Epithelial cell of prostate (primary cell): ENCODE measurements around the gene GPR68.
"Not testable (repeated sequence)": the region's sequence is repeated elsewhere in the genome, so short reads cannot be mapped to it uniquely, and the experiment has no call there.

Experiments
- DNase-seq: peaks from one replicate; pipeline ENCODE4 v3.0.0-alpha.2; 2011; ENCODE audit warnings: low read depth, low spot score
- H3K27ac ChIP-seq: fragments of 450-650 bp; 2 replicates; pipeline ENCODE4 v1.5.1; 2017; ENCODE audit warnings: mild to moderate bottlenecking

Gene GPR68

DNA sequence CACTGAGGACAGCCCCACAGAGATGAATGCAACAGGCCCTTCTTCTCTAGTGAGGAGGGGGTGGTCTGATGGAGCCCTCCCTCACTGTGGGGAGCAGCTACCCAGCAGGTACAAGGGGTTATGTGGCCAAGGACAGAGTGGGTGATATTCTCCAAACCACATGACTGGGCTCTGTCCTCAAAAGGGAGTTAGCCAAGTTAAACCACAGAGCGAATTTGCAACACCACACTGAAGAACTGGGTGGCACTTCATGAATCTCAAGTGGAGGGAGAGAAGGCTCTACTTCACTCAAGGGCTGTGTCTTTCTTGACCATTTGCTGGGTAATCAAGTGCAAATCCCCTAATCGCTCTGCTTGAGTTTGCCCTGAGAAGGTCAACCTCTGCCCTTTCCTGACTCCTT lies 12.5 kb downstream of the GPR68 start:
- DNase-seq = no peak
- no peak overlapping the region for H3K27ac ChIP-seq

GRCh38 chr14:91231446-91231845 lies 13.1 kb downstream of the GPR68 start:
- no peak for DNase-seq
- no peak overlapping the region for H3K27ac ChIP-seq

DNA sequence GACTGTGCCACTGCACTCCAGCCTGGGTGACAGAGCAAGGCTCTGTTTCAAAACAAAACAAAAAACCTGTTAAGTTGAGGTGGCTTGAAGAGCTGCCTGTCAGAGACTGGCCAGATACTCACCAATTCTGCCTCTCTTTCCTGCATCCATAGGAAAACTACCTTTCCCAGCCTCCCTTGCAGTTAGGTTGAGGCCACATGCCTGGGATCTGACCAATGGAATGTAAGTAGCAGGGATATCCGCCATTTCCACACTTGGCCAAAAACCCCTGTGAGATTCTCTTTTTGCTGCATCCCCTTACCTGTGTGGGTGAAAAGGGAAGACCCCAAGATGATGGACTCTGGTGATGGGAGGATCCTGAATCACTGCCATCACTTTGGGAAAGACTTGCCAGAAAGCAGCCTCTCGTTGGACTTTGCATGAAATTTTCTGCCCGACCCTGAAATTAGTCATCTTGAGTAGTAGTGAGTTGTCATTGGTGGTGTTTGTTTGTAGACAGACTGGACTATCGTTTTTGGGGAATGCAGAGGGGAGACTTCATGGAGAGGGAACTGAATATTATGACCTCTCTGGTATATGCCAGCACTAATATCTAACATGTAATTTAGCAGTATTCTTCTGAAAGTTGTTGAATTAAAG lies 14.0 kb downstream of the GPR68 start:
- peak overlapping the region; percentile 44 for H3K27ac ChIP-seq
- DNase-seq = no peak

DNA sequence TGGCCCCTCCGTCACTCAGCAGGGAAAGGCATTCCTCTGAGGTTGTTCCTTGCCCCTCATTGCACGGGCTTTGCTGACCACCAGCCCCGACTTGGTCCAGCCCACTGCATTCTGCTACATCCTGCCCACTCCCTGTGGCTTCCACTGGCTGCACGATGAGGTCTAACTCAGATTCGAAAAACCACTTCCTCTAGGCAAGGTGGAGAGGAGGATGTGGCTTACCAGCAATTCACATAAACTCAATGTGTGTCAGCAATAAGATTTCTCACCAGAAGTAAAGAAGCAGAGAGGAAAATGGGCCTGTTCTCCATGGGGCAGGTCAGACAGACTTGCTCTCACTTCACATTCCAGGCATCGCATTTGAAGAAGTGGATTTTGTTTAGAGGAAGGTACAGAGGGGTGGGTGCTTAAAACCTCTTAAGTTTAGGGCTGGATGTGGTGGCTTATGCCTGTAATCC lies 14.7 kb downstream of the GPR68 start:
- peak overlapping the region; percentile 44 for H3K27ac ChIP-seq
- DNase-seq = no peak

GRCh38 chr14:91229005-91229382 lies 15.5 kb downstream of the GPR68 start:
- H3K27ac ChIP-seq = no peak overlapping the region
- DNase-seq = no peak

DNA sequence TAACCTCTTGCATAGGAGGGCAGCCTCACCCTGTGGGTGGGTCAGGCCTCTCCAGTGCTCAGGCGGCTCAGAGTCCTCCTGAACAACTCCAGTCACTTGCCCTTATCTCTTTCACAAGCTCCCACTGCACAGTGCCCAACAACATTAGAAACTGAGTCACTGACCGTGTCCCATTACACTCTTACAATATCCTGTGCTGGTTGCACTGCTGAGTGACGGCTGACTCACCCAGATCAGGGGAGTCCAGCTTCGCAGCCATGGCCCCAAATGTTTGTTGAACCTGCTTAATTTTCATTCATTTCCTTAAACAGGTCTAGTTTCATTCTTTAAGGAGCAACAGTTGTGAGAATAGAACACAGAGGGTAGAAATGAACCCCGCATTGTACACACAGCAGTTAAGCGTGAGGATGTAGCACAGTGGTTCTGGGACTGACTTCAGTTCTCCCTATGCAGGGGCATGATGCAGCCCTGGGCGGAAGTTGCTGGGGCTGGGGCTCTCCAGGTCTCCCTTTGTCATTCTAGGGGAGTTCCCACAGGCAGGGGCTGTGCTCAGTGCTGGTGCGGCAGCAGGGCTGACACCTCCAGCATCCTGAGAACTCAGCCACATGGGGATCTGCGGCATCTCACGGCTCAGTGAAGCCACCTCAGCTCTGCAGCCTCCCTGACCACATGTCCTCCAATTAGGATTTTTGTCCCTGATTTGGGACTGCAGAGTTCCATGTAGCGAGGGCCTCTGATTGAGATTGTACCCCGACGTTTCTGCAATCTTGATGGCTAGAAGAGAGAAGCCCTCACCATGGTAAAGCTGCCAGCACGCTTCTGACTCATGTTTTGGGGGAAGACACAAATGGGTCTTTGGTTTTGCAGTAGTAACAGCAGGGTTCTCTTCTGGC lies 16.1 kb downstream of the GPR68 start:
- H3K27ac ChIP-seq = peak overlapping the region; percentile 46
- DNase-seq = no peak

DNA sequence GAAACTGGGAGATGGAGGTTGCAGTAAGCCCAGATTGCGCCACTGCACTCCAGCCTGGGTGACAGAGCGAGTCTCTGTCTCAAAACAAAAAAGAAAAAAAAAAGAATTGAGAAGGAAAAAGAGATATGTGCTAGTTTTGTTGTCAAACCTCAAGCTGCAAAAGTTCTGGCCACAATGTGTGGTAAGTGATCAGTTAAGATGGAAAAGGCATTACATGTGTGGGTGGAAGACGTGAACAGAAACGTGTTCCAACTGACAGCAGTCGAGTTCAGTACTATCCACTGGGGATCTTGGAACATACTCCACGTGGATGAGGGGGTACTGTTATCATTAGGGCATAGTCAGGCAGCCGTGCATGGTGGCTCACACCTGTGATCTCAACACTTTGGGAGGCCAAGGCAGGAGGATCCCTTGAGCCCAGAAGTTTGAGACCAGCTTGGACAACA lies 17.3 kb downstream of the GPR68 start:
- DNase-seq = no peak
- H3K27ac ChIP-seq = peak overlapping the region; percentile 46

- not testable (repeated sequence) for H3K27ac ChIP-seq, DNase-seq
Measured at GRCh38 chr14:91226360-91226759, 18.1 kb downstream of the GPR68 start.

DNA sequence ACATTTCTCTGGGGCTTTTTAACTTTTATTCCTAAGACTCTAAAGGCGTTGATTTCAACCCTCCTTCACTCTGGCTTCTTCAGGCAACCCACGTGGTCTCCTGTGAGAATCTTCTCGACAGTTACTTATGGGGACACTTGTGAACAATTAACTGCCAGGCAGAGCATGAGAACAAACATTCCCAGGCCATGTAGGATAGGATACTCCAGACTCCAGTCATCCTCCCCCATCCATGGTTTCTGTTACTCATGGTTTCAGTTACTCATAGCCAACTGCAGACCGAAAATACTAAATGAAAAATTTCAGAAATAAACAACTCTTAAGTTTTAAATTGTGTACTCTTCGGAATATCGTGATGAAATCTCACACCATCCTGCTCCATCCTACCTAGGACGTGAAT lies 19.5 kb downstream of the GPR68 start:
- peak overlapping the region; percentile 18 for H3K27ac ChIP-seq
- DNase-seq = no peak

DNA sequence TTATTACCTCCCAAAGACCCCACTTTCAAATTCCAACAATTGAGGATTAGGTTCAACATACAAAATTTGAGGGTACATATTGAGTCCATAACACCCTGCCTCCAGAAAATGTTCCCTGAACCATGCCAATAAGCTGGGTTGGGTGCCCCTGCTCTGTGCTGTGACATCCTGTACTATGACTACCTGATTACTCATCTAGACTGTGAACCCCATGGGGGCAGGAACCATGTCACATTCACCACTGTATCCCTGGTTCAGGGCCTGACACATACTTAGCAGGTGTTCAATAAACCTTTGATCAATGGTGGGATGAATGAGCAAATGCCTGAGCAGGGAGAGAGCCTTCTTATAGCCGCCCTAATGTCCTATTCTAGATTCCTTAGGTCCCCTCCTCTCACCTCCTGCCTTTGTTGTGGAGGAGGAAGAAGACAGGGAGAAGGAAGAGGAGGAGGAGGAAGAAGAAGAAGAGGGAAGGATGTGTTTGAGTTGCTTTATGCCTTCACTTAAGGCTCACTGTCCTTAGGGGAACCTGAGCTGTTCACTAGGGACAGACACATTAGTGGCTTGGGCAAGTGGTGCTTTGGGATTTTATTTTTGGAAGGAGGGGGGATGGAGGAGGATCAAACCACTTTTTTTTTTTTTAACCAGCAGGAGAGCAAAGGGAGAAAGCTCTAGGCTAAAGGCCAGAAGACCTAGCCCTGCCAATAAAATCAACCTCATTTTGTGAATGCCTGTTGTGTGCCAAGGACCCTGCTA lies 21.3 kb downstream of the GPR68 start:
- DNase-seq = no peak
- no peak overlapping the region for H3K27ac ChIP-seq

DNA sequence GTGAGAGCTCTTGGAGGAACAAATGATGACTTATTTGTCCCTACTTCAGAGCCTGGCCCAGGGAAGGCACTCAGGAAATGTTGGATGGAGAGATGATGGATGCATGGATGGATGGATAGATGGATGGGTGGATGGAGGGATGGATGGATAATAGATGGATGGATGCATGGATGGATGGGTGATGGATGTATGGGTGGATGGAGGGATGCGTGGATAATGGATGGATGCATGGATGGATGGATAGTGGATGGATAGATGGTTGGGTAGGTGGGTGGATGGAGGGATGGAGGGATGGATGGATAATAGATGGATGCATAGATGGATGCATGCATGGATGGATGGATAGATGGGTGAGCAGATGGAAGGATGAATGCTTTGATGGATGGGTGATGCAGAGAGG lies 23.2 kb downstream of the GPR68 start:
- no peak for DNase-seq
- peak overlapping the region; percentile 54 for H3K27ac ChIP-seq

- peak; percentile 44 for DNase-seq
- peak overlapping the region; percentile 54 for H3K27ac ChIP-seq
Measured at GRCh38 chr14:91220581-91221000, 23.9 kb downstream of the GPR68 start.

- no peak for DNase-seq
- H3K27ac ChIP-seq = peak overlapping the region; percentile 54
Measured at GRCh38 chr14:91219517-91220389, 24.8 kb downstream of the GPR68 start.

DNA sequence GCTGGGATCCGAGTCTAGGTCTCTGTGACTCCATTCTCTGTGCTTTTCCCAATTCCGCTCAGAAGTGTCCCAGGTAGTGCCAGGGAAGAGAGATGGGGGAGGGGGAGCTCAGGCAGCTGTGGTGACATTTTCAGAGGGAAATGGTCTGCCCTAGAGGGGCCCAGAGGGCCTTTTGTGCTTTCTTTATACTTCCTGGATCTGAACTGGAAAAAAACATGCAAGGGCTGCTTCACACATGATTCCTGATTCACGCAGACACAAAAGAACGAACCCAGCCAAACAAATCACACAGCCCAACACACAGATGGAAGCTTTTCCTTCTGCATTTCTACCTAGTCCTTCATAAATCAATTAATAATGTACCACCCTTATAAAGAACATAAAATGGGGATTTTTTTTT lies 26.5 kb downstream of the GPR68 start:
- H3K27ac ChIP-seq = no peak overlapping the region
- no peak for DNase-seq

- H3K27ac ChIP-seq = no peak overlapping the region
- DNase-seq = no peak
Measured at GRCh38 chr14:91216731-91217226, 27.7 kb downstream of the GPR68 start.

DNA sequence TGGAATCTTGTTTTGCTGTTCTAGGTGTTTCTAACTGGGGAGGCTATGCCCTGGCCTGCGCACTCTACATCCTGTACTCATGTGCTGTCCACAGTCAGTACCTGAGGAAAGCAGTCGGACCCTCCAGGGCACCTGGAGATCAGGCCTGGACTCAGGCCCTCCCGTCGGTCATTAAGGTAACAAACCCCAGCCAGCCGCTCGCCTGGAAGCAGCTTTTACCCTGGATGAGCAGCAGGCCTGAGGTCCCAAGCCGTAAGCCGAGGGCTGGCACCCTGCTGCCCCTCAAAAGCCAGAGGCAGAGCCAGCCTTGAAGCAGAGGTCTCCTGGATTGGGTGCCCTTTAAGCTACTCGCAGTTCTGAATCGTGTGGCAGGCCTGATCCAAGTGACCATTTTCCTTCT lies 29.1 kb downstream of the GPR68 start:
- H3K27ac ChIP-seq = no peak overlapping the region
- no peak for DNase-seq

DNA sequence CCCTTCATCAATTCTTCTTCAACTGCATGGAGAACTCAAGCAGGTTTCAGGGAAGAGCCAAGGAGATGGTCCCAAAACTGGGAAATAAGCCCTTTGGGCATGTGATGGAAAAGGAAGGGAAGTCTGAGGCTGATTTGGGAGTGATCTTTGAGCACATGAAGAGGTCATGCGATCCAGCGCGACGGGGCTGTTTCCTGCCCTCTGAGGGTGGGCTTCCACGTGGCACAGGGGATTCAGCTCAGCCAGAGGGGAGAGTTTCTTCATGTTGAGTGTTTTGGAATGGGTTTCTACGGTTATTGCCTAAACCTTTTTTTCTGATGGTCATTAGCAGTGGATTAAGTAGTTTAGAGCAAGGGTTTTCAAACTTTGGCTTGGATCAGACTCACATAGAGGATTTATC lies 30.2 kb downstream of the GPR68 start:
- DNase-seq = no peak
- no peak overlapping the region for H3K27ac ChIP-seq

DNA sequence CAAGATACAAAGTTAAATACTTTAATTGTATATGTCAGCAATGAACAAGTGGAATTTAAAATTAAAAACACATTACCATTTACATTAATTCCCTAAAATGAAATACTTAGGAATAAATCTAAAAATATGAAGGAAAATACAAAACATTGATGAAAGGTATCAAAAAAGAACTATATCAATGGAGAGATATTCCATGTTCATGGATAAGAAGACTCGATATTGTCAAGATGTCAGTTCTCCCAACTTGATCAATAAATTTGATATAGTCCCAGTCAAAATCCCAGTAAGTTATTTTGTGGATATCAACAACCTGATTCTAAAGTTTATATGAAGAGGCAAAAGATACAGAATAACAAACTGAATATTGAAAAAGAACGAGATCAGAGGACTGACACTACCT lies 33.5 kb downstream of the GPR68 start:
- no peak for DNase-seq
- H3K27ac ChIP-seq = no peak overlapping the region

DNA sequence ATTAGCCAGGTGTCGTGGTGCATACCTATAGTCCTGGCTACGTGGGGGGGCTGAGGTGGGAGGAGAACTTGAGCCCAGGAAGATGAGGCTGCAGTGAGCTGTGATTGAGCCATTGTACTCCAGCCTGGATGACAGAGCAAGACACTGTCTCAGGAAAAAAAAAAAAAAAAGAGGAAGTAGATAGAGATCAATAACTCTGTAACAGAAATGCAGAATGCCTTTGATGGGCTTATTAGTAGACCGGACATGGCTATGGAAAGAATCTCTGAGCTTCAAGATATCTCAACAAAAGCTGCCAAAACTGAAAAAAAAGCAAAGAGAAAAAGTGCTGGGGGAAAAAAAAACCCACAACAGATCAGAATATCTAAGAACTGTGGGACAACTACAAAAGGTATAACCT lies 37.5 kb downstream of the GPR68 start:
- no peak overlapping the region for H3K27ac ChIP-seq
- DNase-seq = no peak

DNA sequence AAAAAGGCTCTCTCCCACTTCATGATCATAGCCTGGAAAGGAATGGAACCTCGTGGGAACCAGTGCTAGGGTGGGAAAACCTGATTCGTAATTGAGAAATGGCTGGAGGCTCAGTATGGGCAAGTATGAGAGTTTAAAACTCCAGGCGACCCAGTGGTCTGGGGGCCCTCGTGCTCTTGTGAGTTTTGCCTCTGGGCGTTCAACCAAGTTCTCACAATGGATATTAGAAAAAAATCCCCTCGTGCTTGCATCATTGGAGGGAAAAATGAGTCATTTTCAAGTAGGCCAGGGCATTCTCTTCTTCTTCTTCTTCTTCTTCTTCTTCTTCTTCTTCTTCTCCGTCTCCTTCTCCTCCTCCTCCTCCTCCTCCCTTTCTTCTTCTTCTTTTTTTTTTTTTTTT lies 39.0 kb downstream of the GPR68 start:
- H3K27ac ChIP-seq = no peak overlapping the region
- DNase-seq = no peak
